Measurements from ENCODE around the gene CTNNA3.

DNA sequence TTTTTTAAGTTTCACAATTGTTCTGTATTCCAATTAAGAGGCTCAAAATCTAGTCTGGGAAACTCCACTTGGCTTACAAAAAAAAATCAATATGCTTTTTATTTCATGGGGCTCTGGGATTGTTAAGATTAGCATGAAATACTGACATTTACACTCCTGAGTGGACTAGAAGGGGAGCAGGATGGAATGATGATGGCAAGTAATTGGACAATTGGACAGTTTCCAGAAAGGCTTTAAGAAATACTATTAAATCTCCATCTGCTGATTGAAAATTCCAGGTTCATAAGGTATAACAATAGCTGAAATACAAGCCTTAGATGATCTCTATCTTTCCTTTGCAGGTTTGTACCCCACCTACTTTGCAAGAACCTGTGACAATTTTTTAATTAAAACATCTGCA is 585.7 kb downstream of the CTNNA3 start:
- TF ChIP-seq CTCF (IDR thresholded peaks at IDR 0.05; ENCODE audit: extremely low read depth in 1 of 2, insufficient read depth in 1 of 2, low read depth in 1 of 2, low read length in 2 of 2) (no peak), POLR2A (IDR thresholded peaks at IDR 0.05; ENCODE audit: low read depth, low read length) (no peak)
